HG02973 (cell line): ENCODE data around the gene CEBPE.

Experiments used
- ATAC-seq: cut with Tn5 transposase; IDR thresholded peaks from one replicate; pipeline ENCODE4 v1.9.1; 2021; ENCODE audit warnings: moderate library complexity; ENCODE audit not compliant: unreplicated experiment

Gene CEBPE

DNA sequence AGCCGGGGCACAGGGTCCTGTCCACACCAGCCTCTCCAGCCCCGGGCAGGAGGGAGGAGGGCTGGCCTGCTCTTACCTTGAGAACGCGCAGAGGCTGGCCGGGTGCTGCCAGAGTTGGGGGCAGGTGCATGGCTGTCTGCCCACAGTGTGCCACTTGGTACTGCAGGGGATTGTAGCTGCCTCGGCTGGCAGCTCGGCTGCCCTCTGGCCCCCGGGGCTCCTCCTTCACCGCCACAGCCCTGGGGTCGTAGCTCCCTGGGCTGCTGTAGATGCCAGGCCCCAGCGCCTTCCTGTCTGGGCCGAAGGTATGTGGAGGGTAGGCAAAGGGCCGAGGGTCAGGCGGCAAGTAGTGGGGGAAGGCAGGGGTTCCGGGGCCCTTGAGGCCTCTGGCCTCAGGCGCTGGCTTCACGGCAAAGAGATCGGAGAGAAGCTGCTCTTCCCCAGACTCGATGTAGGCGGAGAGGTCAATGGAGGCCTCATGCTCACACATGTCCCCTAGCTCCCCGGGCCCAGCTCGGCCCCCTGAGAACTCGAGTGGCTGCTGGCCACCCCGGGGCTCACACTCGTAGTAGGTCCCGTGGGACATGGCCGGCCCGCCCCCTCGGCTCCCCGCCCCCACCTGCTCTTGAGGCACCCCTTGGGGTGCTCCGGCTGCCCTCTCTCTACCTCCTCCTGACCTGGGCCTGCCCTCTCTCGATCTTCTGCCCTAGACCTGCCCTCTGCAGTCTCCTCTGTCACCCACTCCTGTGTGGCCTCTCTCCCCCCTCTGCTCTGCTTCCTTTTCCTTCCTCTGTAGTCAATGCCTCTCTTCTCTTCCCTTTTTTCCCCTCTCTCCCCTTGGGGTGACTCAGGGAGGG, at the start of gene CEBPE:
CEBPE (minus strand) TSS at position 750 of the 857 bp plus-strand sequence; CDS start at position 586, 164 bp downstream.
- ATAC-seq = no peak

DNA sequence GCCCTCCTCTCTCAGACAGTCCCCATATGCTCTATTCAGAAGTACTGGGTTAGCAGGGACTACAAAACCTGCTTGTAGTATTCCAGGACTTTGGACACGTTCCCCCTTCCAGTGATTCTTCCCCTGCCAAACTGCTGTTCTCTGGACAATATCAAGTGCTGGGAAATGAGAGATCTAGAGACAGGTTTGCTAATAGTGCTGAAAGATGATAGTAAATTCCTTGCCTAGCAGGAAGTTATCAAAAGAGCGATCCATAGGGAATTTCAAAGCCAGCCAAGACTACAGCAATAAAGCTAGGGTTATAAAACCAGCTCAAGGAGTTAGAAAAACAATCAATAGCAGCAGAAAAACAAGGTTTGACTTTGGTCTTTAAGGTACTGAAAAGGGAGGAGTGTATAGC, 49.2 kb upstream of the CEBPE start:
- no peak for ATAC-seq

DNA sequence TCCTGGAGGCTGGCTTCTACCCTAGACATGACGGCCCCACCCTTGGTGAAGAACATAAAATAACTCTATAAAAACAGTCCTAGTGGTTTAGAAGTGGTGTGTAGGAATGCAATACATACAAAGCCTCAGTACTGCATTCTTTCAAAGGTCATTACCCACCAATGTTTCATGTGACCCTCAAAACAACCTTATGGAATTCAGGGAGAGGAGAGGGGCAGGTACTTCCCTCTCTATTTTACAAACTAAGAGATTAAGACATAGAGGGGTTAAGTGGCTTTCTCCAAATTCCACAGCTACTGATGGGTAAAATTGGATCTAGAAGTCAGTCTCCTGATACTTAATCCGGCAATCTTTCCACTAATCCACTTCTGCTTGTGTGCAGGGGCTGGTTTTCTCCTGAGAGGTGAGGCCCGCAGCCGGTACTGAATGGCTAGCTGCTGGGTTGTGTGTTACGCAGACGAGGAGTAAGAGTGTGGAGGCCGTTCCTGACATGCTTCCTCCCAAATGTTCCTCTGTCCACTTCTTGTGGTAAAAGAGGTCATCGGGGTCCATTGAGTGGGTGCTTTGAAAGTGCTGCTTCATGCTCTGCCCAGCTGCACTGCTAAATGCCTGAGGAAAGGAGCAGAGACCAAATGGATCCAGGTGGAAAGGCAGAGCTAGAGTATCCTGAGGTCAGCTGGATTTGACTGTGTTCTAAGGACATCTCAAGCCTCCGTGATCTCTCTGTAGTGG, 48.2 kb upstream of the CEBPE start:
- ATAC-seq = no peak

DNA sequence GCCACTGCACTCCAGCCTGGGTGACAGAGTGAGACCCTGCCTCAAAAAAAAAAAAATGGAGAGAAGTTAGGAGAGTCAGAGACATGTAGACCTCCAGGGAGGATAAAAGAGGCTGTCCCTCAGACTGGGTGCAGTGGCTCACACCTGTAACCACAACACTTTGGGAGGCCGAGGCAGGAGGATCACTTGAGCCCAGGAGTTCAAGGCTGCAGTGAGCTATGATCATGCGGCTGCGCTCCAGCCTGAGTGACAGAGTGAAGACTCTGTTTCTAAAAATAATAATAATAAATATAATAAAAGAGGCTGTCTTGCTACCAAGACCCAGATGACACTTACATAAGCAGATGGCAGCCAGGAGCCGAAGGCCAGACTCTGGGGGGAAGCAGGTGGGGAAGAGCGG, 45.9 kb upstream of the CEBPE start:
- ATAC-seq = no peak

DNA sequence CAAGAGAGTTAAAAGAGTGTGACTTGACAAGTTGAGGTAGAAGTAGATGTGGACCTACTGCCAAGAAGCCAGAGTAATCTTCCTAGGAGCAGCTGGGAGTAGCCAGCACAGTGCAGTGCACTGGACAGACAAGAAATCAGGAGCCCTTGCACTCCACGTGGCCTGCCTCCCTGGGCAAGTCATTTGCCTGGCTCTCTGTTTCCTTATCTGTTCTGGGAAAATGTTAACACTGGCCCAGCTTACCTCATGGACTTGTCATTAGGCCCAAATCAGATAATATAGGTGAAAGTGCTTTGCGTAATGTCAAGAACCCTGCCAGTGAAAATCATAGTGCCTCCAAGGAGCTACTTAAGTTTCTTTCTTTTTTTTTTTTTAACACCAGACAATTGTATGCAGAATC, 45.2 kb upstream of the CEBPE start:
- ATAC-seq = no peak

DNA sequence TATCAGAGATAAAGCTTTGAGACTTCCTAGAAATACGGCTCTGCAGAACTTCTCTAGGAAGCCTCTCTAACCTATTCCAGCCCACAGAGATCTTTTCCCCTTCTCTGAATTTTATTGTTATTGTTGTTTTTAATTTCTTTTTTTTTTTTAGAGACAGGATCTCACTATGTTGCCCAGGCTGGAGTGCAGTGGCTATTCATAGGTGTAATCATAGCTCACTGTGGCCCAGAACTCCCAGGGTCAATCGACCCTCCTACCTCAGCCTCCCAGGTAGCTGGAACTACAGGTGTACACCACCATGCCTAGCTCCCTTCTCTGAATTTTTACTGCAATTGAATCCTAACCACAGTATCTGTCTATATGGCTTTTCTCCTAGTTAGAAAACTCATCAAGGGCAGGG, 44.8 kb upstream of the CEBPE start:
- no peak for ATAC-seq

DNA sequence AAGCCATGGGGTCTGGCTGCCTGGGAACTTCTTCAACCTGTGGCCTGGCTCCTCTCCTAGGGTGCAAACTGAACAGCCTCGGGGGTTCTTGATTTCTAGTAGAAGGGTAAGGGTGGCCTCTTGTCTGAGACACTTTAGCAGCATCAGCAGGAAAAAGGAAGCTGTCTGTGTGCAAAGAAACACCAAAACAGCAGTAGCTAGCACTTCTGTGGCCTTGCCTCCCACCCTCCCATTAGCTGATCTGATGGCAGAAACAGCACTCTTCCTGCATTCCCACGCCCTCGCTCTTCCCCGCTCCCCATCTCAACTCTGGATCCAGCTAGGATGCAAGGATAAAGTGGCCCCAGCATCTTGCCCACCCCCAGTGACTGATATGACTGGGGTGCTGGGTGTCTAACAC, 43.7 kb upstream of the CEBPE start:
- no peak for ATAC-seq

DNA sequence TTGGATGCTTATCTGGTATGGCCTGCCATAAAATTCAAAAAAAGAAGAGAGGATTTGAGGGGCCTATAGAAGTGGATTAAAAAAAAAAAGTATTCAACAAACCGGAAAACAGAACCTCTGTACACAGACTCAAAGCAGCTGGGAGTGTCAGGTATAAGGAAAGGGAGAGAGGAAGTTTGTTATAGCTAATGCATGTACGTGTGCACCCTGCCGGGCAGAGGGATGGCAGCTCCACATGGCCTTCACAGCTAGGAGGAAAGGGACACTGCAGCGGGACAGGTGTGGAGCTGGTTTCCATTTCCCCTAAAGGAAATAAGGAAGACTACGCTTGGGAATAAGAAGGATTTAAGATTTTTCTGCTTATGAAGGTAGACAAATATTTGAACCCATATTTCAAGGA, 43.0 kb upstream of the CEBPE start:
- no peak for ATAC-seq

DNA sequence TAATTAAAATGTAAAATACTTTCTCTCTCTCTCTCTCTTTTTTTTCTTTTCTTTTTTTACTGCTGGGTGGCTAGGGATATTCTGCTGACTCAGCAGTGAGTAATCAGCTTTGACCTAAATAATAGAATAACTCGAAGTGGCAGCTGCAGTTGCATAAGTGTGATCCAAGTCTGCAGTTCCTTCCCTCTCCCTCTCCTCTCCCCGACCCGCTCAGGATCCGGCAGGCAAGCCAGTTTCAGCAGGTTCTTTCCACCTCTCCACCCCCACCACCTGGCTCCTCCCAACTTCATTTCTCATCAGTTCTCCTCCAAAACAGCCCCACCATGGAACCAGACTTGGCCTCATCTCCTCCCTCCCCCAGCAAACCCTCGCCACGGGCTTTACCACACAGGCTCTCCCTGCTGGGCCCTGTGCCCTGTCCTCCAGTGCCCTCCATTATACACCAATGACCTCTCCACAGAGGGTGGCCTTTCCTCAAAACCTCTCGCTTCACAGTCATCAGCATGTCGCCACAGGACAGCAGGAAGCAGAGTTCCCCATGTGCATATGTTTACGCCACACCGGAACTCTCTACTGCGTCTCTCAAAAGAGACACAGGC, 42.0 kb upstream of the CEBPE start:
- ATAC-seq = no peak

DNA sequence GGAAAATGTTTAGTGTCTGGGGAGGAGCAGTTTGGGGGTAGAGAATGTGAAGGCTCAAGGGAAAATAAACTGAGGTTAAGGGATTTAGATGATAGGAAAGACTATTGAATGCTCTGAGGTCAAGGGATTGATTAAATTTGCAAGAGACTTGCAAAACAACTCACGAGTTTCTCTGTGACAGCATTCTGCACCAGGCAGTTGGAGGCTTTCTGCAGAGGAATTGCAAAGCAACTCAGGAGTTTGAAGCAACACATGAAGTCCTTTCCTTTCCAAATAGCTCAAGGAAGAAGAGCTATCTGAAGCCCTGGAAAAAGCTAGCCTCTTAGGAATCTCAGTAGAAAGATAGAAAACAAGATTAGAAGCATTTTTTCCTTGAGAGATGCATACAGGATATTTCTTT, 40.5 kb upstream of the CEBPE start:
- no peak for ATAC-seq

DNA sequence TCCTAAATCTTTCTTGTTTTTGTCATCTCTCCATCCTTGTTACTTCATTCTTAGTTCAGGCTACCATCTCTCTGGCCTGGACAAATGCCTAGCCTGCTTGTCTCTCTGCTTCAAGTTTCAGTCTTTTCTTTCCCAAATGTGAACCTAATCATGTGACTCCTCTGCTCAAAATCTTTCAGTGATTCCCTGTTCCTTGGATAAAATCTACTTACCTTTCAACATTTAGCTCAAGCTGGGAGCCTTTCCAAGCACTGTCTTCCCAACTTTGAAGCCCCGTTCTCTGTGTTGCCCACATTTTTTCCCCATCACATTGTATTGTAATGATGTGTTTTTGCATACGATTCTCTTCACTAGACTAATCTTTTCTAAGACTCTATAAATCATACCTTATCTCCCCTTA, 39.7 kb upstream of the CEBPE start:
- ATAC-seq = no peak

DNA sequence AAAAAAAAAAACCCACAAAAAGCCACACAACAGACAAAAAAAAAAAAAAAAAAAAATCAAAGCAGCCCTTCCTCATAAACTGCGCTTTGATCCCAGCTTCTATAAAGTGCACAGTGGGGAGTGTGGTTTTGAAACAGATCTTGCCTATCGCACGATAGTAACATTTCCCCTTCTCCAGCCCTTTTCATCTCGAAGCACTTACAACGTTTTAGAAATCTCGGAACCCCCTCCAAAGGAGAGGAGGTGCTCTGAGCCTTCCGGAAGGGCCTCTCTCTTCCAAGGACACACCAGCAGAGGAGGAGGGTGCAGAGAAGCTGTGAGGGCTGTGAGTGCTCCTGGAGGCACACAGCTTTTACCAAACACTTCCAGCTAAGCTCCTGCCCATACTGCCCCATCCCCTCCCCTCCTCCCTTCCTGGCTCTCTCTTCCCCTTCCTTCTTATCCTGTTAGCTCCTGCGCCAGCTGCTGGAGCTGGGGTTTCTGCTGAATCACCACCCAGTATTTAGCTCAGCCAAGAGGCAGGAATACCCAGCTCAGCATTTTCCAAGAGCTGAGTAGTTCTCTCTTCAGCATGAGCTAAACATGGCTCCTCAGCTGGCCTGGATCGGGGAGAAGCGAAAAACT, 36.0 kb upstream of the CEBPE start:
- no peak for ATAC-seq

DNA sequence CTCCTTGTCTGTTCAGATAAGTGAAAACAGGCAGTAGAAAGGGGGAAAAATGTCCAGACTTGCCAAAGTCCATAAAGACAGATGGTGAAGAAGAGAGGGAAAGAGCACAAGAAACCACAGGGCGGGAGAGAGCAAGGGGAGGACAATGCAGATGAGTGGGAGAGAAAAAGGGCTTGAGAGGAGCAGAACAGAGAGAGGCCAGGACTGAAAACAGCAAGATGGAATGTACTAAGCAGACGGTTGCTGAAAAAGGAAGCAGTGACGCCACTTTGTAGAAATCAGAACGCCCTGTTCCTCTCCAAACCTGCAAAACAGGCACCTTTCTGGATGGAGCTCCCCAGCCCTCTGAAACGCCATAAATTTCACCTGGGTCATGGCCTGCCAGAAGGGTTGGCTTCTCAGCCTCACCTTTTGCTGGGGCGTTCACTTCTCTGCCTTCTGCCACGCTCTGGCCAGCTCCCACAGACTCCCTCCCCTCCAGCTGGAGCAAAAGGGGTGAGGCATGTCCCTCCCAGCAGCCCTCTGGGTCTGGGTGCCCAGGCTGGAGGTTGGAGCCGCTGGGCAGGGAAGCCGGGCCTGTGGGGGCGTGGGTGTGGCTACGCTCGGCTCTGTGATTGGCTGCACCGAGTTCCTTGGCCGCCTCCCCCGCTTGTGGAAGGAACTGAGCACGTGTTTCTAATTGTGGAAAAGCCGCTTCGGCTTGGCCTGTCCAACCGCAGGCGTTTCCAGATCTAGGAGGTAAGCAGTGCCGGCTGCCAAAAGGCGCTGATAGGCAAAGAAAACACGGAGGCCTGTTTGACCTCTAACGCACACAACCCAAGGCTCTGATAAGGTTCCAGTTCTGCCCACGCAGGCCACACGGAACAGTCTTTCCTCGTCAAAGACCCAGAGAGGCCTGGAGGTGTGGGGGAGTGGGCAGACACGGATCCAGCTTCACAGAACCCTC, 35.1 kb upstream of the CEBPE start:
- ATAC-seq = no peak

DNA sequence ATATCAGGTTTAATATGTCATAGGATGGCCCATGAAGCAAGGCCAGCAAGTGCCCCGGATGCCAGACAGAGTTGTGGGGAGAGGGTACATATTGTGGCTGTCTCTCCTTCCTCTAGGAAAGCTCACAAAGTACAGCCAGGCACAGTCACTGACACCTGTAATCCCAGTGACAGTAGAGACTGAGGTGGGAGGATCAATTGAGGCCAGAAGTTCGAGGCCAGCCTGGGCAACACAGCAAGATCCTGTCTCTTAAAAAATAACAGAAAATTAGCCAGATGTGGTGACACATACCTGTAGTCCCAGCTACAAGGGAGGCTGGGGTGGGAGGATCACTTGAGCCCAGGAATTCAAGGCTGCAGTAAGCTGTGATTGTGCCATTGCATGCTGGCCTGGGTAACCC, 32.3 kb upstream of the CEBPE start:
- ATAC-seq = no peak

DNA sequence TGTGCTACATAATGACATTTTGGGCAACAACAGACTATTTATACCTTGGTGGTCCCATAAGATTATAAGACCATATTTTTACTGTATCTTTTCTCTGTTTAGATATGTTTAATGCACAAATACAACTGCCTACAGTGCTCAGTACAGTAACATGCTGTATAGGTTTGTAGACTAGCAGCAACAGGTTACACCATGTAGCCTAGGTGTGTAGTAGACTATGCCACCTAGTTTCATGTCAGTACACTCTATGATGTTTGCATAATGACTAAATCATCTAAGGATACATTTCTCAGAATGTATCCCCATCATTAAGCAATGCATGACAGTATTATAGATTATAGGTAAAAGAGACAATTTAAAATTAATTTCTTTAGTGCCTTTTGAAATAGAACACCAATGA, 30.7 kb upstream of the CEBPE start:
- no peak for ATAC-seq

DNA sequence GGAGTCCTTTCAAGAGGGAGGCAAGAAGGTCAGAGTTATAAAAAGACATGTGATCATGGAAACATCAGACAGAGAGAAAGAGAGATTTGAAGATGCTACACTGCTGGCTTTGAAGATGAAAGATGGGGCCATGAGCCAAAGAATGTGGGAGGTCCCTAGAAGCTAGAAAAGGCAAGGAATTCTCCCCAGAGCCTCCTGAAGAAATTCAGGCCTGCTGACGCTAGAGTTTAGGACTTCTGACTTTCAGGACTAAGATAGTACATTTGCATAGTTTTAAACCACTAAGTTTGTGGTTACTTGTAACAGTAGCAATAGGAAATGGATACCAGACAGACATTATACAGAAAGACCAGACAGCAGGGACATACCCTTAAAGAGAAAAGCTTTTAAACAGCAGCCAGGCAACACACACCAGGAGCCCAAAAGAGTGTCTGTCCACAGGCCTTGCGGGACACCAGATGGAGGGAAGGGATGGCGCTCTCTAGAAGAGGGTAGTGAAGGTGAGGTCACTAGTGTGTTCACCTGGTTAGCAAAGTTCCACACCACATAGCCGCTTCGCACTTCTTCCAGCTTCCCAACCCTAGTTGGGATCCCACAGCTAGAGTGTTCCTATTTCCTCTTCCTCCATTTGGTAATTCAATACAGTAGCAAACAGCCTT, 29.7 kb upstream of the CEBPE start:
- ATAC-seq = no peak

DNA sequence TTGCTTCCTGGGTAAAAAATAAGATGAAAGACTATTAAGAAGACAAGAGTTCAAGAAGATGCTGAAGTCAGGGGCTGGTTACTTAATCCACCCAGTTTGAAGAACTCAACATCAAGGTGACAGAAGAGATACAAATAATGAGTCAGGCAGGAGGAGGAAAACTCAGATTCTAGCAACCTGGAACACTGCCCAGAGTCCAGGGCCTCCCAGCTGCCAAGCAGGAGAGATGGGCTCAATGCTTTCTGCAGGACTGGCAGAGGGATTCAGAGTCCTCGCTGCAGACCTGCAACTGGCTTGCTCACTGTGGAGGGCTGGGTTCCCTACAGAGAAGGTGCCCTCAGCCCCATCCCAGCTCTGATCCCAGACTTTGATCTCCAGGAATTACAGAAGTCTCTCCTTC, 28.6 kb upstream of the CEBPE start:
- ATAC-seq = no peak

DNA sequence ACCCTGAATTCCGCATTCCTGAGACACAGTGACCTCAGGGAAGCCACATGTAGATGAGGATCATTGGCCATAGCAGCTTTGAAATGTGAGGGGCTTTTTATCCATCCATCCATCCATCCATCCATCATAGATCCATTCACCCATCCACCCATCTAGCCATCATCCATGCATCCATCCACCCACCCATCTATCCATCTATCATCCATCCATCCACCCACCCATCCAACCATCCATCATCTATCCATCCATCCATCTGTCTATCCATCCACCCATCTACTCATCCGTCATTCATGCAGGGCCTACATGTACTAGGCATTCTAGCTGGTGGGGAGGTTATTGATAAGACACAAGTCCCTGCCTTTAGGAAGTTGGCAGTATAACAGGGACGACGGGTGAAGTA, 27.9 kb upstream of the CEBPE start:
- ATAC-seq = no peak

DNA sequence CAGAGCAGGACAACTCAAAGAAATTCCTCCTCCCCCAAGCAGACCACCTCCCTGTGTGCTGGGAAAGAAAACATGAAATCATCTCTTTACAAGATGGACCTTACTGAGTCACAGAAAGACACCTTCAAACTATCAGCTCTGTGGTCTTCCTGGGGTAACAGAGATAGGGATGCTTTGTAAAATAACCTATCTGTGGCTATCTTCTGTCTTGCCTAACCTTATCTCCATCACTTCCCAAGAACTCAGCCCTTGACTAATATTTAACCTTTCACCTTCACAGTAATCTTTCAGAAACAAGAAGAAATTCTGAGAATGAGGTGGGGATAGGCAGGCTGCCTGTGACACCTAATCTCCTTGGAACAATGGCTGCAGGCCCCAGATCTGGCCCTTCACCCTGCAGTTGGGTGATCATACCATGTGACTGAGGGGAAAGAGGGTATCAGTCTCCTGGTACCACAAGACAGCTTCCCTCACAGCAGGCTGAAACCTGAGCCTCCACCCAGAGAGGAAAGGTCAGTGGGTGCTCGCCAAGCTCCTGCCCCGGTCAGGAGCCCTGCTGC, 27.4 kb upstream of the CEBPE start:
- no peak for ATAC-seq
